GM23248 (cell line): Measurements from ENCODE around the gene MON2. TPM values are rescaled to one million over a fixed set of nuclear protein-coding genes. Genes with fewer than 3 reads are reported as not detected.
"Not testable (repeated sequence)": the region's sequence is repeated elsewhere in the genome, so short reads cannot be mapped to it uniquely, and the experiment has no call there.

Experiments
- DNase-seq: peaks from one replicate; pipeline ENCODE4 v3.0.0-alpha.2; 2015
- H2AFZ ChIP-seq: fragments of 200-600 bp; sonication (generic); 2 replicates; pipeline ENCODE4 v1.6.1; 2016; ENCODE audit warnings: antibody characterized with exemption
- H3F3A ChIP-seq: fragments of 200-600 bp; sonication (generic); 2 replicates; pipeline ENCODE4 v1.6.1; 2016; ENCODE audit warnings: mild to moderate bottlenecking, antibody characterized with exemption, mixed run types; ENCODE audit not compliant: insufficient read depth
- H3K27ac ChIP-seq: fragments of 200-600 bp; sonication (generic); 2 replicates; pipeline ENCODE4 v1.5.1; 2016; ENCODE audit warnings: mild to moderate bottlenecking
- H3K27me3 ChIP-seq: fragments of 200-600 bp; sonication (generic); replicated peaks from 2 replicates; pipeline ENCODE4 v1.6.1; 2016; ENCODE audit warnings: mild to moderate bottlenecking; ENCODE audit not compliant: insufficient read depth
- H3K36me3 ChIP-seq: fragments of 200-600 bp; sonication (generic); 2 replicates; pipeline ENCODE4 v1.6.1; 2016; ENCODE audit warnings: low read depth, mild to moderate bottlenecking
- H3K4me1 ChIP-seq: fragments of 200-600 bp; sonication (generic); 2 replicates; pipeline ENCODE4 v1.6.1; 2016; ENCODE audit warnings: mild to moderate bottlenecking; ENCODE audit not compliant: insufficient read depth
- H3K4me2 ChIP-seq: fragments of 200-600 bp; sonication (generic); one replicate; pipeline ENCODE4 v1.6.1; 2016; ENCODE audit warnings: mild to moderate bottlenecking; ENCODE audit not compliant: unreplicated experiment
- H3K4me3 ChIP-seq: fragments of 200-600 bp; sonication (generic); 2 replicates; pipeline ENCODE4 v1.5.1; 2016; ENCODE audit warnings: mild to moderate bottlenecking
- H3K79me2 ChIP-seq: fragments of 200-600 bp; sonication (generic); 2 replicates; pipeline ENCODE4 v1.6.1; 2016; ENCODE audit warnings: mild to moderate bottlenecking; ENCODE audit not compliant: insufficient read depth
- H3K9ac ChIP-seq: fragments of 200-600 bp; sonication (generic); 2 replicates; pipeline ENCODE4 v1.6.1; 2016; ENCODE audit warnings: mild to moderate bottlenecking
- H3K9me2 ChIP-seq: fragments of 200-600 bp; sonication (generic); 2 replicates; pipeline ENCODE4 v1.6.1; 2016; ENCODE audit warnings: mixed run types, mild to moderate bottlenecking, moderate library complexity; ENCODE audit not compliant: insufficient read depth
- H3K9me3 ChIP-seq: fragments of 200-600 bp; sonication (generic); one replicate; pipeline ENCODE4 v1.6.1; 2017; ENCODE audit warnings: low read depth
- H4K20me1 ChIP-seq: fragments of 200-600 bp; sonication (generic); 2 replicates; pipeline ENCODE4 v1.6.0; 2016; ENCODE audit not compliant: insufficient read depth
- EZH2 ChIP-seq: fragments of 200-600 bp; sonication (generic); IDR thresholded peaks from 2 replicates; pipeline ENCODE4 v1.6.1; 2018; ENCODE audit warnings: antibody characterized with exemption, mild to moderate bottlenecking; ENCODE audit not compliant: insufficient read depth, poor library complexity, severe bottlenecking
- EZH2phosphoT487 ChIP-seq: fragments of 200-600 bp; sonication (generic); IDR thresholded peaks from 2 replicates; pipeline ENCODE4 v1.6.1; 2018; ENCODE audit warnings: antibody characterized with exemption, moderate library complexity, mild to moderate bottlenecking, low read depth; ENCODE audit not compliant: insufficient read depth
- WGBS, 2 experiments: methylation state at CpG; one replicate each; pipeline ENCODE4 v1.1.6; 2015 to 2017; ENCODE audit warnings: low lambda C conversion rate in 2 of 2, low coverage in 1 of 2; ENCODE audit errors: missing lambda C conversion rate in 2 of 2; 5-methylcytosine and 5-hydroxymethylcytosine counted together
- in situ Hi-C: fragments of 300-500 bp; cut with MboI; formaldehyde crosslinking; loops from 2 replicates; pipeline ENCODE4 v1.15.0; 2020
- polyA plus RNA-seq: library from polyadenylated mRNA; unstranded; fragments of >200 nt; fragmentation: Nextera tagmentation; extraction: Ambion mirVana; gene quantifications from 2 replicates; pipeline ENCODE4 v1.2.1, GENCODE V29; 2016
- total RNA-seq: library from RNA; depleted of rRNA; stranded (reverse); fragments of >200 nt; shearing (Covaris generic); gene quantifications from 2 replicates; pipeline ENCODE4 v1.2.3, GENCODE V29; 2014

The MON2 gene
- total and polyA plus RNA-seq, 2 experiments from 2014 or later = 22.1 to 26.8 TPM

- in situ Hi-C loops = loop anchor here (10.0 kb wide), 1 partner anchor 618 kb away; no protein-coding TSS in a partner anchor
- H4K20me1 ChIP-seq = no peaks in the 10 kb centered on the region
- no peaks in the 10 kb centered on the region for H3K9me2 ChIP-seq
- no peaks in the 10 kb centered on the region for H3K79me2 ChIP-seq
- no peak overlapping the region for H3K4me3 ChIP-seq
- WGBS, 2 experiments = 29 to 32% methylated on average over 2 of the region's 2 CpGs
- no peak overlapping the region for H3K27ac ChIP-seq
- H3F3A ChIP-seq = no peaks in the 10 kb centered on the region
- H3K9me3 ChIP-seq = no peaks in the 10 kb centered on the region
- no peak overlapping the region for H2AFZ ChIP-seq
- no peaks in the 10 kb centered on the region for H3K27me3 ChIP-seq
- no peak for DNase-seq
- no peak overlapping the region for H3K4me2 ChIP-seq
- no peak for TF ChIP-seq EZH2phosphoT487
- TF ChIP-seq EZH2 = no peak
- H3K4me1 ChIP-seq = no peaks in the 10 kb centered on the region
- no peaks in the 10 kb centered on the region for H3K36me3 ChIP-seq
- H3K9ac ChIP-seq = no peak overlapping the region
These were observed 19.7 kb upstream of the MON2 start for GRCh38 chr12:62446754-62447452.

GRCh38 chr12:62448436-62448835, 18.2 kb upstream of the MON2 start:
- Histone ChIP-seq H3K4me3 (no peak overlapping the region), H3F3A (no peaks in the 10 kb centered on the region), H4K20me1 (no peaks in the 10 kb centered on the region), H3K9me3 (no peaks in the 10 kb centered on the region), H3K36me3 (no peaks in the 10 kb centered on the region), H3K79me2 (no peaks in the 10 kb centered on the region), H3K4me1 (no peaks in the 10 kb centered on the region), H3K9me2 (no peaks in the 10 kb centered on the region), H3K27ac (no peak overlapping the region), H3K9ac (no peak overlapping the region), H3K27me3 (no peaks in the 10 kb centered on the region), H3K4me2 (no peak overlapping the region), H2AFZ (no peak overlapping the region)
- in situ Hi-C loops = loop anchor here (10.0 kb wide), 1 partner anchor 616 kb away; no protein-coding TSS in a partner anchor
- TF ChIP-seq EZH2phosphoT487 = no peak
- TF ChIP-seq EZH2 = no peak
- WGBS, 2 experiments = 14 to 22% methylated on average over 3 of the region's 3 CpGs
- DNase-seq = no peak

- H3K9me2 ChIP-seq, H3K4me3 ChIP-seq, H2AFZ ChIP-seq: not testable (repeated sequence)
These were observed 11.2 kb upstream of the MON2 start for GRCh38 chr12:62455429-62455828.

GRCh38 chr12:62458626-62459025, 8.0 kb upstream of the MON2 start:
- no peaks in the 10 kb centered on the region for H3K27me3 ChIP-seq
- no peaks in the 10 kb centered on the region for H3K9me2 ChIP-seq
- no peaks in the 10 kb centered on the region for H3K36me3 ChIP-seq
- DNase-seq = no peak
- no peaks in the 10 kb centered on the region for H3F3A ChIP-seq
- H3K4me2 ChIP-seq = no peak overlapping the region
- no peaks in the 10 kb centered on the region for H3K79me2 ChIP-seq
- H3K9me3 ChIP-seq = no peaks in the 10 kb centered on the region
- in situ Hi-C loops = no loop called here
- no peak overlapping the region for H2AFZ ChIP-seq
- WGBS, 2 experiments = 93 to 94% methylated on average over 3 of the region's 3 CpGs
- no peak for TF ChIP-seq EZH2
- TF ChIP-seq EZH2phosphoT487 = no peak
- H3K27ac ChIP-seq = no peak overlapping the region
- no peak overlapping the region for H3K9ac ChIP-seq
- no peak overlapping the region for H3K4me3 ChIP-seq
- no peaks in the 10 kb centered on the region for H3K4me1 ChIP-seq
- no peaks in the 10 kb centered on the region for H4K20me1 ChIP-seq

More at GRCh38 chr12:62455429-62455828, 11.2 kb upstream of the MON2 start:
- in situ Hi-C loops, H3F3A ChIP-seq, H3K36me3 ChIP-seq, H3K4me1 ChIP-seq, H3K9ac ChIP-seq, DNase-seq, H4K20me1 ChIP-seq, H3K79me2 ChIP-seq, H3K4me2 ChIP-seq, H3K27me3 ChIP-seq, H3K9me3 ChIP-seq, H3K27ac ChIP-seq: not testable (repeated sequence)
- WGBS, 2 experiments = 25 to 48% methylated on average over 2 of the region's 2 CpGs

GRCh38 chr12:62459976-62460375, 6.7 kb upstream of the MON2 start:
- no peak for DNase-seq
- TF ChIP-seq EZH2 = no peak
- TF ChIP-seq EZH2phosphoT487 = no peak
- in situ Hi-C loops = no loop called here
- Histone ChIP-seq H3K27ac (no peak overlapping the region), H4K20me1 (no peaks in the 10 kb centered on the region), H3K36me3 (no peaks in the 10 kb centered on the region), H3F3A (no peaks in the 10 kb centered on the region), H3K4me2 (no peak overlapping the region), H2AFZ (no peak overlapping the region), H3K27me3 (no peaks in the 10 kb centered on the region), H3K9me2 (no peaks in the 10 kb centered on the region), H3K9ac (no peak overlapping the region), H3K79me2 (no peaks in the 10 kb centered on the region), H3K9me3 (no peaks in the 10 kb centered on the region), H3K4me1 (no peaks in the 10 kb centered on the region), H3K4me3 (no peak overlapping the region)

DNA sequence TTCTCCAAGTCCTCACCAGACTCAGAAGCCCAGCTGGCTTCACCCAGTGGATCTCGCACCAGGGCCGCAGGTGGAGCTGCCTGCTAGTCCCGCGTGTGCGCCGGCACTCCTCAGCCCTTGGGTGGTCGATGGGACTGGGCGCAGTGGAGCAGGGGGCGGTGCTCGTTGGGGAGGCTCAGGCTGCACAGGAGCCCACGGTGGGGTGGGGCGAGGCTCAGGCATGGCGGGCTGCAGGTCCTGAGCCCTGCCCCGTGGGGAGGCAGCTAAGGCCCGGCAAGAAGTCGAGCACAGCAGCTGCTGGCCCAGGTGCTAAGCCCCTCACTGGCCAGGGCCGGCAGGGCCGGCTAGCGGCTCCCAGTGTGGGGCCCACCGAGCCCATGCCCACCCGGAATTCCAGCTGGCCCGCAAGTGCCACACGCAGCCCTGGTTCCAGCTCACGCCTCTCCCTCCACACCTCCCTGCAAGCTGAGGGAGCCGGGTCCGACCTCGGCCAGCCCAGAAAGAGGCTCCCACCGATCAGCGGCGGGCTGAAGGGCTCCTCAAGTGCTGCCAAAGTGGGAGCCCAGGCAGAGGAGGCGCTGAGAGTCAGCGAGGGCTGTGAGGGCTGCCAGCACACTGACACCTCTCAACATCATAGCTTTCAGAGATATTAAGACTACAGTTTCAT, 5.3 kb upstream of the MON2 start:
- H3F3A ChIP-seq, H2AFZ ChIP-seq, H3K9ac ChIP-seq, DNase-seq, H4K20me1 ChIP-seq, H3K79me2 ChIP-seq, H3K4me3 ChIP-seq, H3K4me2 ChIP-seq, H3K4me1 ChIP-seq, H3K9me3 ChIP-seq, H3K36me3 ChIP-seq, in situ Hi-C loops, H3K27me3 ChIP-seq, H3K9me2 ChIP-seq, H3K27ac ChIP-seq: not testable (repeated sequence)
- whole genome bisulfite sequencing, 2 experiments = 79 to 81% methylated on average over 25 to 32 of the region's 32 CpGs

GRCh38 chr12:62463252-62463651, 3.4 kb upstream of the MON2 start:
- H3F3A ChIP-seq, H2AFZ ChIP-seq, H3K9ac ChIP-seq, H3K9me3 ChIP-seq, DNase-seq, H3K27ac ChIP-seq, H4K20me1 ChIP-seq, H3K4me1 ChIP-seq, H3K27me3 ChIP-seq, H3K36me3 ChIP-seq, in situ Hi-C loops, H3K9me2 ChIP-seq, H3K4me3 ChIP-seq, H3K4me2 ChIP-seq: not testable (repeated sequence)
- 46 to 47% methylated on average over 7 of the region's 7 CpGs for WGBS, 2 experiments
- H3K79me2 ChIP-seq = peaks cover 17% of the 10 kb centered on the region
